Keratinocyte (primary cell): Measurements from ENCODE around the gene WBP1L. TPM values are rescaled to one million over a fixed set of nuclear protein-coding genes. Genes with fewer than 3 reads are reported as not detected.

Experiments used
- DNase-seq: peaks from one replicate; pipeline ENCODE4 v3.0.0-alpha.2; 2011; ENCODE audit warnings: low read depth, missing footprints, low spot score
- FAIRE-seq: peaks from 2 replicates; lab custom pipeline; 2011; peaks lifted over from hg19 to GRCh38; lab: Jason Lieb, UNC
- H2AFZ ChIP-seq: 2 replicates; pipeline ENCODE4 v1.6.0; 2012; ENCODE audit warnings: low read length, control low read depth, inconsistent platforms; ENCODE audit not compliant: control insufficient read depth
- H3K27ac ChIP-seq: 2 replicates; pipeline ENCODE4 v1.5.1; 2011; ENCODE audit warnings: low read length; ENCODE audit not compliant: control insufficient read depth, insufficient read depth
- H3K27me3 ChIP-seq: 3 replicates; pipeline ENCODE4 v1.6.0; 2011; ENCODE audit warnings: low read length; ENCODE audit not compliant: control insufficient read depth, insufficient read depth; ENCODE audit errors: extremely low read depth
- H3K36me3 ChIP-seq, 2 experiments: 2 replicates in 1 of 2; 3 replicates in 1 of 2; pipeline ENCODE4 v1.5.1; 2011; ENCODE audit warnings: low read length in 2 of 2, mild to moderate bottlenecking in 1 of 2; ENCODE audit not compliant: control insufficient read depth in 2 of 2, insufficient read depth in 2 of 2; ENCODE audit errors: extremely low read depth in 1 of 2
- H3K4me1 ChIP-seq: 3 replicates; pipeline ENCODE4 v1.5.1; 2011; ENCODE audit warnings: low read length; ENCODE audit not compliant: control insufficient read depth, insufficient read depth; ENCODE audit errors: extremely low read depth
- H3K4me2 ChIP-seq: 3 replicates; pipeline ENCODE4 v1.6.0; 2011; ENCODE audit warnings: low read depth, low read length; ENCODE audit not compliant: control insufficient read depth, insufficient read depth; ENCODE audit errors: extremely low read depth
- H3K4me3 ChIP-seq, 3 experiments: fragments of 200-600 bp in 1 of 3; sonication (generic) in 1 of 3; 2 replicates in 2 of 3; 3 replicates in 1 of 3; pipeline ENCODE4 v1.5.1; 2011 to 2016; ENCODE audit warnings: low read length in 3 of 3, mild to moderate bottlenecking in 3 of 3, control low read depth in 2 of 3, inconsistent platforms in 1 of 3, low read depth in 1 of 3, mixed read lengths in 1 of 3, mixed run types in 1 of 3, moderate library complexity in 1 of 3; ENCODE audit not compliant: control insufficient read depth in 2 of 3, insufficient read depth in 2 of 3; ENCODE audit errors: extremely low read depth in 1 of 3
- H3K79me2 ChIP-seq: 2 replicates; pipeline ENCODE4 v1.6.0; 2012; ENCODE audit warnings: low read length; ENCODE audit not compliant: control insufficient read depth, insufficient read depth
- H3K9ac ChIP-seq: 3 replicates; pipeline ENCODE4 v1.6.0; 2011; ENCODE audit warnings: low read length; ENCODE audit not compliant: control insufficient read depth, insufficient read depth; ENCODE audit errors: extremely low read depth
- H3K9me1 ChIP-seq: 3 replicates; pipeline ENCODE4 v1.6.0; 2011; ENCODE audit warnings: low read length; ENCODE audit not compliant: control insufficient read depth, insufficient read depth; ENCODE audit errors: extremely low read depth
- H3K9me3 ChIP-seq: 2 replicates; pipeline ENCODE4 v1.5.1; 2012; ENCODE audit warnings: low read depth, low read length; ENCODE audit not compliant: control insufficient read depth
- H4K20me1 ChIP-seq: 3 replicates; pipeline ENCODE4 v1.6.0; 2011; ENCODE audit warnings: low read length; ENCODE audit not compliant: control insufficient read depth, insufficient read depth; ENCODE audit errors: extremely low read depth
- EZH2 ChIP-seq: IDR thresholded peaks from one replicate; pipeline ENCODE4 v1.6.1; 2012; ENCODE audit warnings: inconsistent platforms, mild to moderate bottlenecking, low read length, moderate library complexity
- dilution Hi-C: fragments of 300-500 bp; cut with MboI; formaldehyde crosslinking; loops from one replicate; pipeline ENCODE4 v1.7.0; 2020; ENCODE audit warnings: low sequenced_read_pairs; ENCODE audit not compliant: extremely low pct_ligation_motif_present
- polyA plus RNA-seq, 5 experiments: library from polyadenylated mRNA; depleted of rRNA in 3 of 5; stranded (reverse) in 3 of 5; stranded (forward) in 1 of 5; unstranded in 1 of 5; fragments of >200 nt; gene quantifications; 1 replicate in 1 of 5; 2 replicates in 3 of 5; 3 replicates in 1 of 5; pipeline versions ENCODE4 v1.2.1 to v1.2.3, GENCODE V29; 2011 to 2012; ENCODE audit warnings: missing spikeins in 2 of 5, low read depth in 1 of 5, low replicate concordance in 1 of 5
- TF ChIP-seq, protein P1 (sequence below), 3 experiments: IDR thresholded peaks in 1 of 3; conservative IDR thresholded peaks in 1 of 3; optimal IDR thresholded peaks in 1 of 3; 2 replicates in 2 of 3; 3 replicates in 1 of 3; pipeline versions ENCODE3 to v1.5.1; 2011; ENCODE audit warnings: low read length in 3 of 3, mild to moderate bottlenecking in 3 of 3, moderate library complexity in 2 of 3, control low read depth in 1 of 3, inconsistent platforms in 1 of 3; ENCODE audit not compliant: insufficient read depth in 2 of 3; ENCODE audit errors: extremely low read depth in 1 of 3

WBP1L gene
- polyA plus RNA-seq, 1 donor (not counting 4 experiments of a cell fraction or from before 2014, with no cell fraction given) = 24.3 TPM

DNA sequence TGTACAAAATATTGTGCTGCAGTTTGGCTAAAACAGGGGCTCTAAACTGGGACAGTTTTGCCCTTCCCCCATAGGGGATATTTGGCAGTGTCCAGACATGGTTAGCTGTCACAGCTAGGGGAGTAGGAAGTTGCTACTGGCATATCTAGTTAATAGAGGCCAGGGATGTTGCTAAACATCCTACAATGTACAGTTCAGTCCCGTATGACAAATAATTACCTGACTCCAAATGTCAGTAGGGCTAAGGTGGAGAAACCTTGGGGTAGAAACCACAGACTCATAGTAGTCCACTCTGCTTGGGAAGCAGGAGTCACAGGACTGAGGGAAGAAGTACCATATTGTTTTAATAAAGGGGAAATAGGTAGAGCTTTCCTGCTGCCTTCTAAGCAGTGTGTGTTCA is 39.8 kb downstream of the WBP1L start:
- DNase-seq (no peak), FAIRE-seq (peak; percentile 53)
- no peak overlapping the region for H2AFZ ChIP-seq
- peaks cover 0 to 1% of the 10 kb centered on the region in 2 experiments for H3K36me3 ChIP-seq
- peaks cover 6% of the 10 kb centered on the region for H3K79me2 ChIP-seq
- H3K4me3 ChIP-seq = peak overlapping the region in 1 of 3 experiments; percentile 1
- dilution Hi-C loops = no loop called here
- H3K4me1 ChIP-seq = peaks cover 53% of the 10 kb centered on the region
- peak overlapping the region; percentile 65 for H3K27ac ChIP-seq
- peak overlapping the region; percentile 53 for H3K9ac ChIP-seq
- H3K27me3 ChIP-seq = no peaks in the 10 kb centered on the region
- H3K9me1 ChIP-seq = peaks cover 2% of the 10 kb centered on the region
- H3K9me3 ChIP-seq = no peaks in the 10 kb centered on the region
- H4K20me1 ChIP-seq = no peaks in the 10 kb centered on the region
- peak overlapping the region; percentile 68 for H3K4me2 ChIP-seq
- TF ChIP-seq EZH2 = no peak
- TF ChIP-seq, protein P1, sequence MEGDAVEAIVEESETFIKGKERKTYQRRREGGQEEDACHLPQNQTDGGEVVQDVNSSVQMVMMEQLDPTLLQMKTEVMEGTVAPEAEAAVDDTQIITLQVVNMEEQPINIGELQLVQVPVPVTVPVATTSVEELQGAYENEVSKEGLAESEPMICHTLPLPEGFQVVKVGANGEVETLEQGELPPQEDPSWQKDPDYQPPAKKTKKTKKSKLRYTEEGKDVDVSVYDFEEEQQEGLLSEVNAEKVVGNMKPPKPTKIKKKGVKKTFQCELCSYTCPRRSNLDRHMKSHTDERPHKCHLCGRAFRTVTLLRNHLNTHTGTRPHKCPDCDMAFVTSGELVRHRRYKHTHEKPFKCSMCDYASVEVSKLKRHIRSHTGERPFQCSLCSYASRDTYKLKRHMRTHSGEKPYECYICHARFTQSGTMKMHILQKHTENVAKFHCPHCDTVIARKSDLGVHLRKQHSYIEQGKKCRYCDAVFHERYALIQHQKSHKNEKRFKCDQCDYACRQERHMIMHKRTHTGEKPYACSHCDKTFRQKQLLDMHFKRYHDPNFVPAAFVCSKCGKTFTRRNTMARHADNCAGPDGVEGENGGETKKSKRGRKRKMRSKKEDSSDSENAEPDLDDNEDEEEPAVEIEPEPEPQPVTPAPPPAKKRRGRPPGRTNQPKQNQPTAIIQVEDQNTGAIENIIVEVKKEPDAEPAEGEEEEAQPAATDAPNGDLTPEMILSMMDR (optimal IDR thresholded peaks at IDR 0.05 in 1 of 3, IDR thresholded peaks at IDR 0.05 in 1 of 3, conservative IDR thresholded peaks at IDR 0.05 in 1 of 3; ENCODE audit: extremely low read depth in 1 of 3, insufficient read depth in 2 of 3, low read length in 3 of 3) = no peak

DNA sequence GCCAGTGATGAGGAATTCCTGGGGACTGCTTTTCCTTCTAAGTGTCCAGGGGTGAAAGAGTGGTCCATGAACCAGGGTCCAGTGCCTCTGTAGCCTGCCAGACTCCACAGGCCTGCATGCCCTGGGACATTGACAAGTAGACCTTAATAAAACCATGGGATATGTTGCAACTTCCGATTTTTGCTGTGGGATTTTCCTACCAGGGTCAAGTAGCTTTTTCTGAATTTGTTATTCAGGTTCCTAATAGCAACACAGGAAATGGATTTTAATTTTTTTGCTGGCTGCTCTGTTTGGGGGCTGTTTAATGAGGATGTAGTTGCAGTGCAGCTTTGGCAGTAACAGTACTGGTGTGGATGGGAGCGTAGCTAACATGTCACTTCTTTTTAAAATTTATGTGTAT is 42.1 kb downstream of the WBP1L start:
- Histone ChIP-seq H3K4me2 (no peak overlapping the region), H3K9ac (no peak overlapping the region), H4K20me1 (no peaks in the 10 kb centered on the region), H3K9me1 (no peaks in the 10 kb centered on the region), H3K27me3 (no peaks in the 10 kb centered on the region), H3K79me2 (peaks cover 6% of the 10 kb centered on the region), H2AFZ (no peak overlapping the region), H3K9me3 (no peaks in the 10 kb centered on the region), H3K4me3 (no peak overlapping the region), H3K27ac (no peak overlapping the region), H3K4me1 (peaks cover 31% of the 10 kb centered on the region), H3K36me3 (no peaks in the 10 kb centered on the region)
- no peak for TF ChIP-seq EZH2
- TF ChIP-seq, protein P1 (optimal IDR thresholded peaks at IDR 0.05 in 1 of 3, IDR thresholded peaks at IDR 0.05 in 1 of 3, conservative IDR thresholded peaks at IDR 0.05 in 1 of 3; ENCODE audit: extremely low read depth in 1 of 3, insufficient read depth in 2 of 3, low read length in 3 of 3) = no peak
- no peak for FAIRE-seq
- DNase-seq = no peak
- dilution Hi-C loops = no loop called here
